Esophagus squamous epithelium (tissue), 4 donors: Measurements from ENCODE around the gene PTCHD4.

Source experiments
- CTCF ChIP-seq, 6 experiments: fragments of 450-650 bp in 4 of 6; fragments of 200-600 bp in 2 of 6; sonication (generic) in 2 of 6; IDR thresholded peaks; one replicate each; pipeline ENCODE4 v1.5.1; 2016 to 2019; ENCODE audit warnings: antibody characterized with exemption in 6 of 6, mild to moderate bottlenecking in 4 of 6, moderate library complexity in 4 of 6
- POLR2A ChIP-seq, 4 donors: fragments of 450-650 bp; IDR thresholded peaks; one replicate each; pipeline ENCODE4 v1.6.1; 2017; ENCODE audit warnings: antibody characterized with exemption in 4 of 4, mild to moderate bottlenecking in 4 of 4, moderate library complexity in 3 of 4

DNA sequence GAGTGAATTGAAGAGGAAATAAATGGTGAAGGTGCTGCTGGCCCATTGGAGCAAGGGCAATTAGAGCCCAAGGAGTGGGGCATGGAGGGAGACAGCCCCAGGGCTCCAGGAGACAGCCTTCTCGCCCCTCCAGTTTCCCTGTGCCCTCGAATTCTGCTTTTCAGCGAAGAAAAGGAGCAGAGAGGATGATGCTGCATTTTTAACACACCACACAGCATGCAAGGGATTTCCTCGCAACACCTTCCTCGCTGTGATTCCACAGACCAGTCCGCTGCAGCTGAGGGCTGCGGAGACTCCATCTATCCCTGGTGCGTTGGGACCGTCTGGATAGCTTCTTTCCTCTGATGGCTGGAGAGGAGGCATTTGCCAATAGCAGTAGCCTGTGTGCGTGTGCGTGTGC, 41.7 kb downstream of the PTCHD4 start:
- TF ChIP-seq CTCF (IDR thresholded peaks at IDR 0.05) (no peak), POLR2A (IDR thresholded peaks at IDR 0.05) (no peak)
